GM12865 (cell line): Measurements from ENCODE around the gene PTK6.

Experiments used
- DNase-seq: peaks from one replicate; pipeline ENCODE4 v3.0.0; 2010; ENCODE audit warnings: low read depth
- H3K4me3 ChIP-seq: 2 replicates; pipeline ENCODE4 v1.5.1; 2011; ENCODE audit warnings: mild to moderate bottlenecking, low read depth, low read length, control low read depth
- TF ChIP-seq, protein P1 (sequence below): IDR thresholded peaks from 2 replicates; pipeline ENCODE4 v1.5.1; 2011; ENCODE audit warnings: low read length, control low read depth, low read depth, inconsistent platforms; ENCODE audit not compliant: insufficient read depth; ENCODE audit errors: missing control alignments

PTK6 gene

GRCh38 chr20:63505723-63506122 lies 31.5 kb downstream of the PTK6 start:
- DNase-seq = no peak
- TF ChIP-seq, protein P1, sequence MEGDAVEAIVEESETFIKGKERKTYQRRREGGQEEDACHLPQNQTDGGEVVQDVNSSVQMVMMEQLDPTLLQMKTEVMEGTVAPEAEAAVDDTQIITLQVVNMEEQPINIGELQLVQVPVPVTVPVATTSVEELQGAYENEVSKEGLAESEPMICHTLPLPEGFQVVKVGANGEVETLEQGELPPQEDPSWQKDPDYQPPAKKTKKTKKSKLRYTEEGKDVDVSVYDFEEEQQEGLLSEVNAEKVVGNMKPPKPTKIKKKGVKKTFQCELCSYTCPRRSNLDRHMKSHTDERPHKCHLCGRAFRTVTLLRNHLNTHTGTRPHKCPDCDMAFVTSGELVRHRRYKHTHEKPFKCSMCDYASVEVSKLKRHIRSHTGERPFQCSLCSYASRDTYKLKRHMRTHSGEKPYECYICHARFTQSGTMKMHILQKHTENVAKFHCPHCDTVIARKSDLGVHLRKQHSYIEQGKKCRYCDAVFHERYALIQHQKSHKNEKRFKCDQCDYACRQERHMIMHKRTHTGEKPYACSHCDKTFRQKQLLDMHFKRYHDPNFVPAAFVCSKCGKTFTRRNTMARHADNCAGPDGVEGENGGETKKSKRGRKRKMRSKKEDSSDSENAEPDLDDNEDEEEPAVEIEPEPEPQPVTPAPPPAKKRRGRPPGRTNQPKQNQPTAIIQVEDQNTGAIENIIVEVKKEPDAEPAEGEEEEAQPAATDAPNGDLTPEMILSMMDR = no peak
- no peak overlapping the region for H3K4me3 ChIP-seq

GRCh38 chr20:63505281-63505680 lies 31.9 kb downstream of the PTK6 start:
- TF ChIP-seq, protein P1 = no peak
- DNase-seq = no peak
- H3K4me3 ChIP-seq = no peak overlapping the region

DNA sequence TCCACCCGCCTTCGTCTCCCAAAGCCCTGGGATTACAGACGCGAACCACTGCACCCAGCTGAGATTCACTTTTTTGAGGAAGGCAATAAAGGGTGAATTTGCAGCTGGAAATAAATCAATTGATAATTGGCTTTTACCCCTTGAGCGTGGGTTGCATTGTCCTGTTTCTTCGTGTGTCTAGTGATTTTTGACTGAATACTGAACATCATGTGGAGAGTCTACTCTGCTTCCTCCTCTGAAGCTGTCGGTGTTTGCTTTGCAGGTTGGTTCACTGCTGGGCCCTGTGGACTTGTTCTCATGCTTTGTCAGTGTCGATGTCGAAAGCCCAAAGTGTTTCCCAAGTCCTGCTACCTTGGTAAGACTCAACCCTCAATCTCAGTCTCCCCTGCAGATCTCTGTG lies 32.5 kb downstream of the PTK6 start:
- TF ChIP-seq, protein P1 = no peak
- no peak overlapping the region for H3K4me3 ChIP-seq
- no peak for DNase-seq

DNA sequence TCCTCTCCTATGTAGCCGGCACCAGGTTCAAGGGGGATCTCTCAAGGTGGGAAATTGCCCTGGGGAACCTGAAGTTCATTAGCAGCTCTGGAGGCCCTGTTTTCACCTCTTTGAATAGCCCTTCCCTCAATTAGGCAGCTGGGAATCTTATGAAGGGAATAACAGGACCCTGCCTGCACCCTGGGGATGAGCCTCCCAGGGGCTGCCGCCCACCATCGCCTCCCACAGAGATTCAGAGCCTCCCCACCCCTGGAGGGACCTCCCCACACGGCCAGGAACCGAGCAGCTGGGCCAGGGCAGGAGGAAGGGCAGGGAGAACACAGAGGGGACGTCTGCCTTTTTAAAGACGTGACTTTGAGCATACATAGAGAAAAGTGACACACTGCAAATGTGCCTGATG lies 33.7 kb downstream of the PTK6 start:
- H3K4me3 ChIP-seq = no peak overlapping the region
- TF ChIP-seq, protein P1 = no peak
- no peak for DNase-seq

- TF ChIP-seq, protein P1 = no peak
- no peak overlapping the region for H3K4me3 ChIP-seq
- DNase-seq = no peak
These were observed 34.5 kb downstream of the PTK6 start for GRCh38 chr20:63502671-63503172.

GRCh38 chr20:63501818-63502670 lies 35.1 kb downstream of the PTK6 start:
- no peak for DNase-seq
- H3K4me3 ChIP-seq = no peak overlapping the region
- TF ChIP-seq, protein P1 = no peak
